Cerebellar nuclear complex (tissue), 1 donor: ENCODE results near the gene UBALD2.
"Not testable (repeated sequence)": the region's sequence is repeated elsewhere in the genome, so short reads cannot be mapped to it uniquely, and the experiment has no call there.

Experiments used
- DNase-seq, 2 experiments: peaks; one replicate each; lab custom pipeline; 2025; lab: John Stamatoyannopoulos, UW

The UBALD2 gene

DNA sequence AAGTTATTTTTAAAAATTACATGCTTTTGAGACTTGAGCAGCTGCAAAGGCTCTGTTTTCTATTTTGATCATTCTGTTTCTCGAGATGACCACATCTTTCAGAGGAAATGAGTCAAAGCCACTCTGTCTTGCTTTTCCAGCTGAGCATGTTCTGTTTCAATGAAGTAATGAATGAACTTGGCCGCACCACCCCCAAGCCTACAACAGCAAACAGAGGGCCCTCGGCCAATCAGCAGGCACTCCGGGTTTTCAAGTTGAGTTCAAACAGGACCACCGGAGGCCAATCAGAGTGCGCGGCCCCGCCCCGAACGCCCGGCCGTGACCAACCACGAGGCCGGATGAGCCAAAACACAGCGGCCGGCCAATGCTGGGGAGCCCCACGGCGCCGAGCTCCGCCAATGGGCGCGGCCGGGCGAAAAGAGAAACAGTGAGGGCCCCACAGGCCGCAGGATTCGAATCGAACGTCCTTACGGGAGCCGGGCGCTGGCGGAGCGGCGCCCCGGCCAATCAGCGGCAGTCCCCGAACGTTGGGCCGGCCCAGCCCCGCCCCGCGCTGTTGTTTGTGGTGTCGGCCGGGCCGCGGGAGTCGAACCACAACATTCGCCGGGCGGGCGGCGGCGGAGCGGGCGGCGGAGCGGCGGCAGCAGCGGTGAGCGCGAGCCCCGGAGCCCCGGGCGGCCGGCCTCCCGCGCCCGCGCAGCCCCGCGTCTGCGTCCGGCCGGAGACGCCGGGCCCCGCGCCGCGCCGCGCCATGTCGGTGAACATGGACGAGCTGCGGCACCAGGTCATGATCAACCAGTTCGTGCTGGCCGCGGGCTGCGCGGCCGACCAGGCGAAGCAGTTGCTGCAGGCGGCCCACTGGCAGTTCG, at the start of gene UBALD2:
TSS of gene UBALD2 (plus strand) at position 594 of the 869 bp plus-strand sequence. CDS start at position 752, 158 bp downstream.
- DNase-seq, result peak; percentile 83 to 98

DNA sequence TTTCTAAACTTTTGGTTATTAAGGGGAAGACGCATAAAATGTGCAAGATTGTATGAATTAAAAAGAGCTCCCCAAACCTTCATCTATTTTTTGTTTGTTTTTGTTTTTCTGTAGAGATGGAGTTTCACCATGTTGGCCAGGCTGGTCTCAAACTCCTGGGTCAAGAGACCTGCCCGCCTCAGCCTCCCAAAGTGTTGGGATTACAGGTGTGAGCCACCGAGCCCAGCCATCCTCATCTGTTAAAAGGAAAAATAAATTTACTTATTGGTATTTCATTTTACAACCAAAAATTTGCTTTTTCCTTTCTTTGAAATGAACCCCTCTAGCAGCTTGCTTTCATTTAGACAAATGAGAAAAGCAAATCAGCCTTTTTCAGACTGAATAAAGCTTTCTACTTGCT, 48.1 kb upstream of the UBALD2 start:
- DNase-seq, result no peak

DNA sequence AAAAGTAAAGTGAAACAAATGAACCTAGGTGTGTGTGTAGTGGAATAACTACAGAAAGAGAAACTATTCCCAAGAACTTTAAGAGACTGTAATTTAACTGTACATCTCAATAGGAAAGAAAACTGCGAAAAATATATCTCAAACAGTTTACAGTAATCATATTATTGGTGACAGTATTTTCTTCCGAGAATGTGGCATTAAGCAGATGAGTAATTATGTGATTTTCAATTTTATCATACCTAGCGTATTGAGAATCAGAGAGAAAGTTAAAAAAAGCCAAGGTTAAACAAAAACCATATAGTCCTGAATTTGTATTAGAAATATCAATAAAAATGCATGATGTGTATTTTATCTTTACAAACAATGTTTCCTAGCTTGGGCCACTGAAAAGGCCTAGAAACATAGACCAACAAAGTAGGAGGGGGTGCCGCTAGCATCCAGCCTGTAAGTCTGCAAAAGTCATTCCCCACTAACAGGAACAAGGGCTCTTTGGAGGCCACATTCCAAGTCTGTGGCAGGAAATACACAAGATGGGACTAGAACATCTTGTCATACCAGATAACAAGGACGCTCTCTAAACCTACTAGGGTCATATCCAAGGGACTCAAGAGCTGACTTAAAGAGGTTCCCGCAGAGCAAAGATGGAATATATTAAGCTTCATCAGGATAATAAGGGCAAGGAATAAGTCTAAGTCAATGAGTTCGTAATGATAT, 45.3 kb upstream of the UBALD2 start:
- no peak for DNase-seq

DNA sequence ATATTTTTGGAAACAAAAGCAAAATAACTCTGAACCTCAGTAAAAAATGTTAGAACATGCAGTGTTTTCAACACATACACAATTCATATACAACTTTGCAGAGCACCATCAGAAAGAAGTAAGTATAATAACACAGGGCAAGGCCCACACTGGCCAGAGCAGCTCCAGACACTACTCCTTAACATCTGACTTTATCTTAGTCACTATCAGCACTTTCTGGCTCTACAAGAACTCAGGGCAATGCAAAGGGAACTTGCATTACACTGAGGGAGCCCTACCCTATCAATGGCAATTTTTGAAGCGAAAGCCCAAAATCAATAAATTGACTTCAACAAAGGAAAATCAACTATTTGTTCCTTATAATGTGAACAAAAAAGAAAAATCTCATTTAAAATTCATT, 41.3 kb upstream of the UBALD2 start:
- no peak for DNase-seq

DNA sequence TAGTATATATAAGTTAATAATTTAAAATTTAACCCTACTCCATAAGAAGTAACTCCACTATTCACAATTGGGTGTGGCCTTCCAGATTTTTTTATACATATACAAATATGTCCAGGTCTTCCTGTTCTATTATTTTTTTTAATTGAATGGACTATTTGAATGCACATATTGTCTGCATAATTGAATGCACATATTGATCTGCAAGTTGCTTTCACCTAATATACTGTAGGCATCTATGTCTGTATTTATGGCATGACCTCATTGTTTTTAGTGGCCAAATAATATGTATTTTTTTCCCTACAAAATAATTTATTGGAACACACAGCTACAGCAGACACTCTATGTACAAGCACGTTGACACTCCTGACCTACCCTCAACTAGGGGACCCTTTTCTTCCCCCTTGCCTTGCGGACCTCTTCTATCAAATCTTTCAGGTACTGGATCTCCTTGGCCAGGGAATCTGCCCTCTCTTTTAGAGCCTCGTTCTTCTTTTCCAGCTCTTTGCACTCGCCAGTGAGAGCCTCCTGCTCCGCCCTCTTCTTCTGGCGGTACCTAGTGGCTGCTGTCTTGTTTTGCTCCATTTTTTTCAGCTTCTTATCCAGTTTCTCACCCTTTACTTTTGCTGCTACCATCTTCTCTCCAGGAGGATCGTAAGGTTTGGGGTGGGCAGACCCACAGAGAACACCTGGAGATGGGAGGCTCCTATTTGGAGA, 39.6 kb upstream of the UBALD2 start:
- DNase-seq, result not testable (repeated sequence)

DNA sequence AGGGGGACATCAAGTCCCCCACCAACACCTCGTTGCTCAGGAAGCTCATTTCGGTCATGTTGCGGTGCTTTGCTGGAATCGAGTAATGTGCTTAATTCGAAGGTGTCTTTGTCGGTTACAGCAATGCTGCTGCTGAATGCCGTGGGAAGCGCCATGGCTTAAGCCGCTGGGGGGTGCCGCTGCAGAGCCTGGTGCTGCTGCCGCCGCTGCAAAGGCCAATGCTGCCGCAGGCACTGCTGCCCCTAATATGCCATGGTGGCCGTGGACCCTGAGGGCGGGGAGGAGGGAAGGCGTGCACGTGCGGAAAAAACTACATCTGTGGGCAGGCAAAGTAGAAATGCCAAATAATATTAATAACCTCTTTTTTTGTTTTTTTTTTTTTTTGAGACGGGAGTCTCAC, 38.4 kb upstream of the UBALD2 start:
- not testable (repeated sequence) for DNase-seq

DNA sequence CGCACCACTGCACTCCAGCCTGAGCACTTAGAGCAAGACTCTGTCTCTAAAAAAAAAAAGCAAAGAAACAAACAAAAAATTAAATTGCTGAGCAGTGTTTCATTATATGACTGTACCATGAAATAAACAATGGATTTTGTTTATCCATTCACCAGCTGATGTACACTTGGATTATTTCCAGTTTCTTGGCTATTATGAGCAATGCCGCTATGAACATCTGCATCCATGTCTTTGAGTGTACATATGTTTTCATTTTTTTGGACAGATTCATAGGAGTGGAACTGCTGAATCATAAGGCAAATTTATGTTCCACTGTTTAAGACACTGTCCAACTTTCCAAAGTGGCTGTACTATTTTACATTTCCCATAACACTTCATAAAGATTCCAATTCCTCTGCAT, 32.8 kb upstream of the UBALD2 start:
- no peak for DNase-seq

DNA sequence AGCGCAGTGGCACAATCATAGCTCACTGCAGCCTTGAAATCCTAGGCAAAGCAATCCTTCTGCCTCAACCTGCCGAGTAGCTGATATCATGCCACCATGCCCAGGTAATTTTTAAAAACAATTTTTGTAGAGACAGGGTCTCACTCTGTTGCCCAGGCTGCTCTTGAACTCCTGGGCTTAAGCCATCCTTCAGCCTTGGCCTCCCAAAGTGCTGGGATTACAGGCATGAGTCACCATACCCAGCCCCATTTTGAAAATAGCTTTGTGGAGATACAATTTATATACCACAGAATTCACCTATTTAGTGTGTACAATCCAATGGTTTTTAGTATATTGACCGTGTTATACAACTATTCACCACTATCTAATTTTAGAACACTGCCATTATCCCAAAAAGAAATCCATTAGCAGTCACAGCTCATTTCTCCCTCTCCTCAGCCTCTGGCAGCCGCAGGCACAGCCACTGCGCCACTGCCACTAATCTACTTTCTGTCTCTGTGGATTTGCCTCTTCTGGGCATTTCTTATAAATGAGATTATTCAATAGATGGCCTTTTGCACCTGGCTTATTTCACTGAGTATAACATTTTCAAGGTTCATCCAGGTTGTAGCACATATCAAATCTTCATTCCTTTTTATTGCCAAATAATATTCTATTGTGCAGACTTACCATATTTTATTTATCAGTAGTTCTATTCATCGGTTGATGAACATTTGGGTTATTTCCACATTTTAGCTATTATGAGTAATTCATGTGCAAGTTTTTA, 31.4 kb upstream of the UBALD2 start:
- DNase-seq, result no peak

DNA sequence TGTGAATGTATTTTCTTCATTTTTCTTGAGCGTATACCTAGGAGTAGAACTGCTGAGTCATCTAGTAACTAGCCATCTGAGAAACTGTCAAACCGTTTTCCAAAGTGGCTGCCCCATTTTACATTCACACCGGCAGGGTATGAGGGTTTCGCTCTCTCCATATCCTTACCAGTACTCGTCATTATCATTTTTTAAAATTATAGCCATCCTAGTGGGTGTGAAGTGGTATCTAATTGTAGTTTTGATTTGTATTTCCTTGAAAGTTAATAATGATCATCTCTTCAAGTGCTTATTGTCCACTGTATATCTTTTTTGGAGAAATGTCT, 30.8 kb upstream of the UBALD2 start:
- DNase-seq, result no peak

DNA sequence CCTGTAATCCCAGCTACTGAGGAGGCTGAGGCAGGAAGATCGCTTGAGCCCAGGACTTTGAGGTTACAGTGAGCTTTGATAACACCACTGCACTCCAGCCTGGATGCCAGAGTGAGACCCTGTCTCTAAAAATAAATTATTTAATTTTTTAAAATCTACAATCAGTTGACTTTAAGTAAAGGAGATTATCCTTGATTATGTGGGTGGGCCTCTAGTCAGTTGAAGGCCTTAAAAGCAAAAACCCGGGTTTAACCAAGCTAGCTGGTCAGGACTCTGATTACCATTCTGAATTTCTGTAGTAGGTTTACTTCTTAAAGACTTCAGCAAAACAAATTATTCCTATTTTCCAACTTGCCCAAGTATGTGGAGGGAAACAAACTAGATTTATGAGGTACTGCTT, 29.3 kb upstream of the UBALD2 start:
- no peak for DNase-seq

DNA sequence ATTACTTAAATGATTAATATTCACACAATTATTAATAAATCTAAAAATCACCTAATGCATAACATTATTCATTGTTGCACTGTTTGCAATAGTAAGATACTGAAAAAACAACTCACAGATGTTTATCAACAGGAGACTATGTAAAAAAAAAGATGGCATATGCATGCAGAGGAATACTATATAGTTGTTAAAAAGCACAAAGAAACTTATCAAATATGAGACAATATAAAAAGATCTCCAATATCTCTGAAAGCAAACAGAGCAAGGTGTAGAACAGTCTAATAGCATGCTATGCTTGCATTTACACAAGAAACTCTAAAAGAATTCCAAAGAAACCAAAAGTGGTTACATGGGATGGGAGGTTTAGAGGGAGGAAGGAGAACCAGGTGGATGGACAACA, 28.5 kb upstream of the UBALD2 start:
- no peak for DNase-seq

DNA sequence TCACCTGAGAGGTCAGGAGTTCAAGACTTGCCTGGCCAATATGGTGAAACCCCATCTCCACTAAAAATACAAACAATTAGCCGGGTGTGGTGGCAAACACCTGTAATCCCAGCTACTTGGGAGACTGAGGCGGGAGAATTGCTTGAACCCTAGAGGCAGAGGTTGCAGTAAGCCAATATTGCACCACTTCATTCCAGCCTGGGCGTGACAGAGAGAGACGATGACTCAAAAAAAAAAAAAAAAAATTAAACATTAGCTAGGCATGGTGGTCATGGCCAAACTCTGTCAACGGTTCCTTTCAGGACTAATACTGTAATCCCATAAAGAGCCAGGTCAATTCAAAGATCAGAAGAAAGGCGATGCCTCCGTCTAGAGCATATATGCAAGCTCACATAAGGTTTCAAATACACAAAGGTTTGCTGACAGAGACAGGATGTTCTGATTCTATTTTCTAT, 27.3 kb upstream of the UBALD2 start:
- no peak for DNase-seq

DNA sequence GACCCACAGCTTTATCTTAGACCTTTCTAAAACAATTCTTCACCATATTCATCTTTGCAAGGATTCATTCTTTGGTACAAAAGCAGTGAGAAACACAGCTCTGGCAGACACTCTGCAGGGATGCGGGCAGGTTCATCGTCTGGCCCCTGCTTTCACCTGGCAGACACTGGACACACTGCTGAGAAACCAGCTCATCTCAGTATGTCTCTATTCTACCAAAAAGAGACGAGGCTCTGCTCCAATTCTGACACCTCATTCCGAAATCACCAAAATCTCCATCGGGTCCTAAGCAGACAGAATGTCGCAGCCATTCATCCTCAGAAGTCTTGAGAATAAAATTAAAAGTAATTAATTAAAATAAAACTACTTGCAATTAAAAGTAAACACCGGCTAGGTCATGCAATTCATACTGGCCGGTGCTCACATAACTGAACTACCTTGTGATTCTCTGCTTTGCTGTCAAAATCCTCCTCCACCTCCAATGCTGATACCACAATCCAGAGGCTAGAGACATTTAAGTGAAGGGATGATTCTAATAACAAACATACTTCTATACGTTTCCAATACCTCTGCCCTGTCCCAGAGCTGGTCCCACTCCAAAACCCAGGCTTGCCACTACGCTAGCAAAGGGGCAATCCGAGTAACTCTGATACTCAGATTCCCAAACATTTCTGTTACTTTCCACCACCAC, 26.2 kb upstream of the UBALD2 start:
- peak; percentile 34 to 43 for DNase-seq

DNA sequence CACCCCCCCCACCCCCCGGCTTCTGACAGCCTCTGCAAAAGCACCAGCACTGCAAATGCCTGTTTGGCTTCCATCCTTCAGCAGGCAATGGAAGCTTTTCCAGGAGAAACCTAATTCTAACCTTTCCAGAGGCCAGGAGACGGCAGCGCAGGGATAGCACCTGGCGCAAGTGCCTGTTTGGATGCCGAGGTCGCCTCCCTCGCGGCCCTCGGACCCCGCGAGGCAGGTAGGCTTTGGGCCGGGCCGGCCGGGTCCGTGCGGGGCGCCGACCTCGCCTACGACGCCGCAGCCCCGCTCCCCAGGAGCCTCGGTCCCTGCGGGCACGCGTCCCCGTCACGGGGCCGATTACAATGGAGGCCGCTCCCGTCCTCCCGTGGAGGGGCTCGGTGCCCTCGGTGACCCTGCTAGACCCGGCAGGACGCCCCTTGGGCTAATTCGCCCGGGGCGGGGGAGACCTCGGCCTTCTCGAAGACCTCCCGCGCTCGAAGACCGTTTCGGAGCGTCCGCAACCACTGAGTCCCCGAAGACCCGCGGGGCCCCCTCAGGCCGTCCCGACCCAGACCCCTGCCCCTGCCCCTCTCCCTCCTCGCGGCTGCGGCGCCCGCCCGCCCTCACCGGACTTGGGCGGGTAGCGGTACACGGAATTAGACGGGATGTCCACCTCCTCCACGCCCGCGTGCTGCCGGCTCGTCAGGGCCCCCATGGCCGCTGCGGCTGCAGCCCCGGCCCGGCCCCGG, 25.4 kb upstream of the UBALD2 start:
- no peak for DNase-seq

DNA sequence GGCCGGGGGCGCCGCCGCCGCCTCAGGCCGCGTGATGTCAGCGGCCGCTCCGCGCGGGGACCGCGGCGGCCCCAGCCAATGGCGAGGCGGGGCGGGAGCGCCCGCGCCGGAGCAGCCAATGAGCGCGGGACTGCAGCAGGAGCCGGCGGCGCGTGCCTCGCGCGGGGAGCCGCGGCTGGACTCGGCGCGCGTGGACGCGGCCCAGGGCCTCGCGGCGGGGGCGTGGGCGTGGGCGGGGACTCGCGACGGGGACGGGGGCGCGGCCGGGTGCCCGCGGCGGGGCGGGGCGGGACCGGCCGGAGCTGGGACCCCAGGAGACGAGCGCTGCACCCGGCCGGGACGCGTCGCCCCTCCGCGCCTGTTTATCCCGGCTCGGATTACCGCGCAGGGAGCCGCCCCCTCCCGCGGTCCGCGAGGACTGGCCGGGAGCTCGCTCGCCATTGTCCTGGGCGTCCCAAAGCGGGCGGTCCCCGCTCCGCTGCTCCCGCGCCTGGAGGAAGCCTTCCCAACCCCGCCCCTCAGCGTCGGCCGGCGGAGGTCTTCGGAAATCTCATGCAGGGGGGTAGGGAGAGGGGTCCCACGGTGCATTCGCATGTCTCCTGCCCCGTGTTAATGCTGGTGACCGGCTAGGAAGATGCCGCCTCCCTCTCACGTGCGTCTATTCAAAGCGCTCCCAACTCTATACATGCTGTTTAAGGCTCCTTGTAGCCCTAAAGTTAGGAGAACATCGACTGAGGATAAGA, 24.5 kb upstream of the UBALD2 start, which contains the start of gene RNF157:
TSS of gene RNF157 (minus strand) at position 33 of the 743 bp plus-strand sequence. CDS start 253 bp downstream, outside the sequence.
- no peak for DNase-seq

DNA sequence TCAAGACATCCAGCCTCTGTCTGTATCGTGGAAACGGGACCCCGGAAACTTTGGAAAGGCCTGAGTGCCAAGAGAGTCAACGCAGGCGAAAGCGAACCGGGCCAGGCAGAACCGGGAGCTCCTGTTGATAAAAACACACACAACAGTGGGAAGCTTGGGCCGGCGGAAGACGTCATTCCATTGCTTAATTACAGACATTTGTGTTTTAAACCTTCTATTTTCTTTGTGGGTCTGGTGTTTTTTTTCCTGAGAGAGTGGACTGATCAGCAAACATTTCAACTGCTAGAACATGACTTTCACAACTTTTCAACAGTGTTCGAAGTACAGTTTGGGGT, 24.0 kb upstream of the UBALD2 start:
- no peak for DNase-seq

DNA sequence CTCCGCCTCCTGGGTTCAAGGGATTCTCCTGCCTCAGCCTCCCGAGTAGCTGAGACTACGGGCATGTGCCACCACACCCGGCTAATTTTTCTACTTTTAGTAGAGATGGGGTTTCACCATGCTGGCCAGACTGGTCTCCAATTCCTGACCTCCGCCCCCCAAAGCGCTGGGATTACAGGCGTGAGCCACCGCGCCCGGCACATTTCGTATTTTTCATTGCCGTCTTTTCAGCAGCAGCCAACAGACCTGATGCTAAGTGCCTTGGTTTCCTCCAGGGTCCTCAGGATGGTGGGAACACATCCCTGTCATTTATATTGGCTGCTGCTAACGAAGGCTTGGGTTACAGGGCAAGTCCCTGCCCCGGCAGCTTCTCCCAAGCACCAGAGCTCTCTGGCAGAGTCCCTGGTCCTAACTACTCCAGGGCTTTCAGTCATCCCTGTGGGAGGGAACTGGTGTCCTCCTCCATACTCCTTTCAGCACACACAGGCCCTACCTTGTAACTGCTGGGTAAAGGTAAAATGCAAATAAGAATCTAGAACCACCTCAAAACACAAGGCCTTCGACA, 23.4 kb upstream of the UBALD2 start:
- DNase-seq, result no peak

DNA sequence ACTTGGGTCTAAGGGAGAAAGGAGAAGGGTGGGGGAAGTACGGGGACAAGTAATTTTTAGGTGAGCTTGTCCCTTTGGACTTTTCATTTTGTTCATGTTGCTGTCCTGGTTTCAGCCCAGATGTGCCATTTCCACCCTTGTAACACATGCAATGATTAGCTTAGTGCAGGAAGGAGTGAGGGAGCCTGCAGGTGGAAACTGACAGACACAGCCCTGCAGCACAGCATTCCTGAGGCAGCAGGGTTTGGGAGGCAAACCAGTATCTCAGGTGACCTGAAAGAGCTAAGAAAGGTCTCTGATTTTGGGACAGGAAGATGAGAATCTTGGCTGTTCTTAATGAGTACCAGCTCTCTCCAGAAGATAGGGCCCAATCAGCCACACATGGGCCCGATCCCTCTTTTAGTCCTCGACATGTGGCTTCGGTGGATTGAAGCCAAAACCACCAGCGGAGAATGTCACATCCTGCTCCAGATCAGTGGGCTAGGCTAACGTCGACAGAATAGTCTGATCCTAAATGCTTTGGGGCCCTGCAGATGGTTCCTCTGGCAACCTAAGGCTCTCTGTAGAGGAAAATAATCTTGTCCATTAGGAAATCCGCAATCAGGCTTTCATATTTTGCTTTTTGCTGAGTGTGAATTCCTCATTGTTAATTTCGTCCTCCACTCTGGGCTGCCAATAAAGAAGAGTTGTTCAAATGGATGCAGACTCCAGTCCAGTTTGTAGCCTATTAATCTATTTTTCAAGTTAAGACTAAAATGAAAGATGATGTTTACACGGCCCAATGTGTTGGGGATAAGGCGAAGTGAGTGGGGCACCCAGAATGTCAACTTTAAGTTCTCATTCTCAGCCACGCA, 21.1 kb upstream of the UBALD2 start:
- no peak for DNase-seq

DNA sequence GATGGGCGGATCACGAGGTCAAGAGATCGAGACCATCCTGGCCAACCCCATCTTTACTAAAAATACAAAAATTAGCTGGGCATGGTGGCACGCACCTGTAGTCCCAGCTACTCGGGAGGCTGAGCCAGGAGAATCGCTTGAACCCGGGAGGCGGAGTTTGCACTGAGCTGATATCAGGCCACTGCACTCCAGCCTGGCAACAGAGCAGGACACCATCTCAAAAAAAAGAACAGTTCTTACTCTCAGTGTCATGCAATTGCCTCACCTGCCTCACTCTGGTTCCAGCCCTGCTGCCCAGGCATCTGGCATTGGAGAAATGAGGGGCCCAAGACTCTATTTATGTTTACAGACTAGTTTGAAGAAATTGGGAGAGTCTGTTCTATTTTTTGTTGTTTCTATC, 20.4 kb upstream of the UBALD2 start:
- DNase-seq, result not testable (repeated sequence)
